Measurements from ENCODE around the gene BMP8A.
A peak's percentile ranks its signal among the peaks of the same experiment; 100 is the strongest.
"Not testable (repeated sequence)": the region's sequence is repeated elsewhere in the genome, so short reads cannot be mapped to it uniquely, and the experiment has no call there.

Gene BMP8A

DNA sequence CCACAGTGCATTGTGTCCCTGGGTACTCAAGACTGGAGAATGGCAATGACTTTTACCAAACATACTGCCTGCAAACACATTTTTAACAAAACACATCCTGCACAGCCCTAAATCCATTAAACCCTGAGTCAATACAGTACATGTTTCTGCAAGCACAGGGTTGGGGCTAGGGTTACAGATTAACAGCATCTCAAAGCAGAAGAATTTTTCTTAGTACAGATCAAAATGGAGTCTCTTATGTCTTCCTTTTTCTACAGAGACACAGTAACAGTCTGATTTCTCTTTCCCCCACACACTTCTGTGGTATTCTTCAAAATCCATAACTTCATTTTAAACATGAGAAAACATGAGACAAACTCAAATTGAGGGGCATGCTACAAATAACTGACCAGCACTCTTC lies 13.9 kb downstream of the BMP8A start:
- no peak for DNase-seq (ENCODE audit: low read depth in 2 of 2)

GRCh38 chr1:39507230-39507928 lies 15.9 kb downstream of the BMP8A start:
- DNase-seq (ENCODE audit: low read depth in 2 of 2): no peak

- no peak for DNase-seq (ENCODE audit: low read depth in 2 of 2)
These were observed 16.8 kb downstream of the BMP8A start for GRCh38 chr1:39508266-39508665.

DNA sequence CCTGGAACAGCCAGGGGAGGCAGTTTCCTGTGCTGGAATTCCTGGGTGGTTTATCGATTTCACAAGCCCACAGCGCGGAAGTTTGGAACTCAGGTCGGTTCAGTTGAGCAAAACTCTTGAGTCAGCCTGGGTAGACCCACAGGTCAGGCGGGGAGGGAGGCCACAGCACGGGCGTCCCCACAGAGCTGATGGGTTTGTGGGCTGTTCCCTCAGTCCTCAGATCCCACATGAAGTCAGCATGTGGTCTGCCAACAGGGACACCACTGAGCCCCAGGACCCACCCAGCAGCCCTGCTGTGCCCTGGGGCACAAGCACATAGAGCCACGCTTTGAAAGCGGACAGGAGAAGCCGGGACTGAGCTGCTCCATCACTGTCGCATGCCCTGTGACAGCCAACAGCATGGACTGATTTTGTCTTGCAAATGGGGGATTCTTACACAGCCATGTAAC lies 17.4 kb downstream of the BMP8A start:
- DNase-seq (ENCODE audit: low read depth in 2 of 2): no peak

- DNase-seq (ENCODE audit: low read depth in 2 of 2): no peak
These were observed 18.0 kb downstream of the BMP8A start for GRCh38 chr1:39509360-39510009.

- not testable (repeated sequence) for DNase-seq (ENCODE audit: low read depth in 2 of 2)
These were observed 19.2 kb downstream of the BMP8A start for GRCh38 chr1:39510570-39511186.

GRCh38 chr1:39511477-39511876 lies 20.0 kb downstream of the BMP8A start:
- DNase-seq (ENCODE audit: low read depth in 2 of 2): not testable (repeated sequence)

DNA sequence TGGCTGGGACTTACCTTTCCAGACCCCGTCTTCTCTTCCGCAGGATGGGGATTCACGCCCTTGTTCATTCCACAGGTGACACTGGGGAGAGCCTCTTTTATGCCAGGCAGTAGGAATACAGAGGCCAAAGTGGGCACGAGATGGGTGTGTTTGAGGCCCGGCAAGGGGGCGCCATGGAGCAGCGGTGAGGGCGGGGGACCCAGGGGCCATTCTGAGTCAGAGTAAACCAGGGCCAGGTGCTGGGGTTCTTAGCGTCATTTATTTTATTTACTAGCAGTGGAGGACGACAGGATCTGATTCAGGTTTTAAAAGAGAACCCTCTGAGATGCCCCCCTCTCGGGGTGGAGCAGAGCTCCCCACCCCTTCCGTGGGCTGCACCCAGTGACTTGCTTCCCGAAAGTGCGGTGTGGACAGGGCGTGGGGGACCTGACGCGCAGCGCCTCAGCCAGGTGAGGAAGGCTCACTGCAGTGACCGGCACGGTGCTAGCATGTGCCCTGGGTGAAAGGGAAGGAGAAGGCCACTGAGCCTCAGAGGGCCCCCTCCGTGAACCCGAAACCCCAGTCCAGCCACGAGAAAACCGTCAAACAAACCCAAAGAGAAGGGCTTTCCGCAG lies 20.9 kb downstream of the BMP8A start:
- DNase-seq (ENCODE audit: low read depth in 2 of 2): not testable (repeated sequence)

GRCh38 chr1:39514710-39515124 lies 23.3 kb downstream of the BMP8A start:
- not testable (repeated sequence) for DNase-seq (ENCODE audit: low read depth in 2 of 2)

DNA sequence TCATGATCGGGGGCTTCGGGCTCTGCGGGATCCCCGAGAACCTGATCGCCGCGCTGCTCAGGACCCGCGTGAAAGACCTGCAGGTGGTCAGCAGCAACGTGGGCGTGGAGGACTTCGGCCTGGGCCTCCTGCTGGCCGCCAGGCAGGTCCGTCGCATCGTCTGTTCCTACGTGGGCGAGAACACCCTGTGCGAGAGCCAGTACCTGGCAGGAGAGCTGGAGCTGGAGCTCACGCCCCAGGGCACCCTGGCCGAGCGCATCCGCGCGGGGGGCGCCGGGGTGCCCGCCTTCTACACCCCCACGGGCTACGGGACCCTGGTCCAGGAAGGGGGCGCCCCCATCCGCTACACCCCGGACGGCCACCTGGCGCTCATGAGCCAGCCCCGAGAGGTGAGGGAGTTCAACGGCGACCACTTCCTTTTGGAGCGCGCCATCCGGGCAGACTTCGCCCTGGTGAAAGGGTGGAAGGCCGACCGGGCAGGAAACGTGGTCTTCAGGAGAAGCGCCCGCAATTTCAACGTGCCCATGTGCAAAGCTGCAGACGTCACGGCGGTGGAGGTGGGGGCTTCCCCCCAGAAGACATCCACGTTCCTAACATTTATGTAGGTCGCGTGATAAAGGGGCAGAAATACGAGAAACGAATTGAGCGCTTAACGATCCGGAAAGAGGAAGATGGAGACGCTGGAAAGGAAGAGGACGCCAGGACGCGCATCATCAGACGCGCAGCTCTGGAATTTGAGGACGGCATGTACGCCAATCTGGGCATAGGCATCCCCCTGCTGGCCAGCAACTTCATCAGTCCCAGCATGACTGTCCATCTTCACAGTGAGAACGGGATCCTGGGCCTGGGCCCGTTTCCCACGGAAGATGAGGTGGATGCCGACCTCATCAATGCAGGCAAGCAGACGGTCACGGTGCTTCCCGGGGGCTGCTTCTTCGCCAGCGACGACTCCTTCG lies 24.0 kb downstream of the BMP8A start:
- DNase-seq (ENCODE audit: low read depth in 2 of 2): peak in 1 of 2 donors; percentile 30

GRCh38 chr1:39516841-39517240 lies 25.4 kb downstream of the BMP8A start:
- DNase-seq (ENCODE audit: low read depth in 2 of 2): not testable (repeated sequence)

GRCh38 chr1:39517936-39518335 lies 26.5 kb downstream of the BMP8A start:
- not testable (repeated sequence) for DNase-seq (ENCODE audit: low read depth in 2 of 2)

DNA sequence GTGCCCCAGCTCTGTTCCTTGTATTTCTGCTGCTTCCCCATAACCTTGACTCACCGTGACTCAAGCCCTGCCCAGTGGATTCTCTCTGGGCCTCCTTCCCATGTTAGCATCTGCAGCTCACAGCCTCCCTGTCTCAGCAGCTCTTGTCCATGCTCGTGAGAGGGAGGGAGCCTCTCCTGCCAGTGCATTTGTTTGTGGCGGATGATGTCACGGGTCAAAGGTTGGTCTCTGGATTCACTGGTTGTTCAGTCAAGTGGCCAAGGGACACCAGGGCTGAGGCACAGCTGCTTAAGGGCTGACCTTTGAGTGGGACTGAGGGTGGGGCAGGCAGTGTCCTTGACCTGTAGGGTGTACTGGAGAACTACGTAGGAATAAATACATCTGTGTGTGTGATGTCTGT lies 27.9 kb downstream of the BMP8A start:
- DNase-seq (ENCODE audit: low read depth in 2 of 2): not testable (repeated sequence)

DNA sequence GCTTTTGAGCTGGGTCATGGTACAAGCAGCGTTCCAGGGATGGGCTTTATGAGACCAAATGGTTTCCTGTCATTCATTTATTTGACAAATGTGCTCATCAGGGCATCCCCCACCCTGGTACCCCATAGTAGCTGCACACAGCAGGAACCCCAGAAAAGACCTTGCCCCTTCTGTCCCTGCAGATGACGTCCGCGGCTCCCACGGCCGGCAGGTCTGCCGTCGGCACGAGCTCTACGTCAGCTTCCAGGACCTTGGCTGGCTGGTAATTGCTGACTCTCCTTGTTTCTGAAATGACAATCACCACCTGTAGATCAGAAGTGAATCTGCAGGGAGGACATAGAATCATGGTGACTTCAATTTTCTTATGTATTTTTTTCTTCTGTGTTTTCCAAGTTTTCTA lies 30.8 kb downstream of the BMP8A start:
- DNase-seq (ENCODE audit: low read depth in 2 of 2): not testable (repeated sequence)

- no peak for DNase-seq (ENCODE audit: low read depth in 2 of 2)
These were observed 31.5 kb downstream of the BMP8A start for GRCh38 chr1:39522661-39523567.

DNA sequence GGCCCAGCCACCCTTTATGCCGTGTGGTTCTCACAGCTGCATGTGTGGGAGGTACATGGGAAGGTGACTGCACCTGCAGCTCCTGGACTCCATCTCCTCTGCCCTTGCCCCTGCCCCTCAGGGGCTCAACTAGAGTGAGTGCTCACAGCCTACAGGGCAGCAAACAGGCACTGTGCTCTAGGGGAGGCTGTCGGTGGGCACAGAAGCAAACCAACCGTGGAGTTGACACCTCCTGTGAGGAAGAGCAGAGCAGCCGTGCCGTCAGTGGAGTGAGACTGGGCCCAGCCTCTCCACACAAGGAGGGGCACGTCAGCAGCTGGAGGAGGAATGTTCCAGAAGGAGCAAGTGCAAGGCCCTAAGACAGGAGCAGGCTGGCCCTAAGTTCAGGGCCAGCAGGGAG lies 32.7 kb downstream of the BMP8A start:
- no peak for DNase-seq (ENCODE audit: low read depth in 2 of 2)

- DNase-seq (ENCODE audit: low read depth in 2 of 2): no peak
These were observed 33.3 kb downstream of the BMP8A start for GRCh38 chr1:39524591-39525365.

DNA sequence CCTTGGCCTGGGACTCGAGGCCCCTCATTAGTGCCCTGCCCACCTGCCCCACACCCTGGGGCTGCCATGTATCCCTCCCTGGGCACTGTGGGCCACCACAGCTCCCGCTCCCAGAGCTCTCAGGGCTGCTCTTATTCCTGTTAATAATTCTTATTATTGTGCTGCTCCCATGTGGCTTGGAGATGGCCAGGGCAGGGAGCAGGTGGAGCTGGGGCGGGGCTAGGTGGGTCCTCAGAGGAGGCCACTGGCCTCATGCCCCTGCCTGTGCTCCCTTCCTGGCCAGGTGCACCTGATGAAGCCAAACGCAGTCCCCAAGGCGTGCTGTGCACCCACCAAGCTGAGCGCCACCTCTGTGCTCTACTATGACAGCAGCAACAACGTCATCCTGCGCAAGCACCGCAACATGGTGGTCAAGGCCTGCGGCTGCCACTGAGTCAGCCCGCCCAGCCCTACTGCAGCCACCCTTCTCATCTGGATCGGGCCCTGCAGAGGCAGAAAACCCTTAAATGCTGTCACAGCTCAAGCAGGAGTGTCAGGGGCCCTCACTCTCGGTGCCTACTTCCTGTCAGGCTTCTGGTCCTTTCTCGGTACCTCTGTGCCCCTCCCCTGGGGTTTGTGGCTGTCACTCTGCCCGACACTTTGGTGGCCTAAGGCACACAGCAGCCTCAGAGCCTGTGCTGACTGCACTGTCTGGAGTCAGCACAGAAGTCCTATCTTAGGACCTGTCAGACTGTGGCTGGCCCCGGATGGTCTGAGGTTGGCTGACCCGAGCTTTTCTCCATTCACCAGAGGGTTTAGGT lies 34.1 kb downstream of the BMP8A start:
- DNase-seq (ENCODE audit: low read depth in 2 of 2): no peak

All from stimulated activated CD4-positive, alpha-beta T cell treated with anti-CD3 and anti-CD28 coated beads, Interleukin-15, amount 100 ng/mL, for 48 hours (primary cell).